ENCODE measurements around the gene HIVEP3. TPM values are rescaled to one million over a fixed set of nuclear protein-coding genes. Genes with fewer than 3 reads are reported as not detected.

Gene HIVEP3
- polyA plus RNA-seq, 1 donor (not counting 4 experiments of a cell fraction or from before 2014, with no cell fraction given) = 1.1 TPM

- H3K9ac ChIP-seq (ENCODE audit: control insufficient read depth, extremely low read depth, insufficient read depth, low read length) = no peak overlapping the region
- TF ChIP-seq EZH2 (IDR thresholded peaks at IDR 0.05; ENCODE audit: low read length) (no peak), CTCF (optimal IDR thresholded peaks at IDR 0.05 in 1 of 3, IDR thresholded peaks at IDR 0.05 in 1 of 3, conservative IDR thresholded peaks at IDR 0.05 in 1 of 3; ENCODE audit: extremely low read depth in 1 of 3, insufficient read depth in 2 of 3, low read length in 3 of 3) (no peak)
- H3K4me1 ChIP-seq (ENCODE audit: control insufficient read depth, extremely low read depth, insufficient read depth, low read length) = peaks cover 2% of the 10 kb centered on the region
- no peaks in the 10 kb centered on the region for H4K20me1 ChIP-seq (ENCODE audit: control insufficient read depth, extremely low read depth, insufficient read depth, low read length)
- no peak for DNase-seq (ENCODE audit: low read depth, low spot score)
- H2AFZ ChIP-seq (ENCODE audit: control insufficient read depth, low read length) = no peak overlapping the region
- H3K9me1 ChIP-seq (ENCODE audit: control insufficient read depth, extremely low read depth, insufficient read depth, low read length) = no peaks in the 10 kb centered on the region
- no peak overlapping the region for H3K4me2 ChIP-seq (ENCODE audit: control insufficient read depth, extremely low read depth, insufficient read depth, low read depth, low read length)
- dilution Hi-C loops (cut with MboI; ENCODE audit: extremely low pct_ligation_motif_present, low sequenced_read_pairs) = no loop called here
- no peak overlapping the region for H3K4me3 ChIP-seq (ENCODE audit: control insufficient read depth in 2 of 3, extremely low read depth in 1 of 3, insufficient read depth in 2 of 3, low read depth in 1 of 3, low read length in 3 of 3)
- H3K9me3 ChIP-seq (ENCODE audit: control insufficient read depth, low read depth, low read length) = no peaks in the 10 kb centered on the region
- H3K36me3 ChIP-seq (ENCODE audit: control insufficient read depth in 2 of 2, extremely low read depth in 1 of 2, insufficient read depth in 2 of 2, low read length in 2 of 2) = no peaks in the 10 kb centered on the region
- no peaks in the 10 kb centered on the region for H3K27me3 ChIP-seq (ENCODE audit: control insufficient read depth, extremely low read depth, insufficient read depth, low read length)
- no peak overlapping the region for H3K27ac ChIP-seq (ENCODE audit: control insufficient read depth, insufficient read depth, low read length)
- H3K79me2 ChIP-seq (ENCODE audit: control insufficient read depth, insufficient read depth, low read length) = no peaks in the 10 kb centered on the region
- FAIRE-seq = no peak
Measured at GRCh38 chr1:41609166-41609883, 309.4 kb downstream of the HIVEP3 start.

GRCh38 chr1:41608211-41608610, 310.5 kb downstream of the HIVEP3 start:
- H3K9me1 ChIP-seq (ENCODE audit: control insufficient read depth, extremely low read depth, insufficient read depth, low read length) = no peaks in the 10 kb centered on the region
- H3K4me1 ChIP-seq (ENCODE audit: control insufficient read depth, extremely low read depth, insufficient read depth, low read length) = no peaks in the 10 kb centered on the region
- H3K9ac ChIP-seq (ENCODE audit: control insufficient read depth, extremely low read depth, insufficient read depth, low read length) = no peak overlapping the region
- H2AFZ ChIP-seq (ENCODE audit: control insufficient read depth, low read length) = no peak overlapping the region
- no peak overlapping the region for H3K27ac ChIP-seq (ENCODE audit: control insufficient read depth, insufficient read depth, low read length)
- H3K9me3 ChIP-seq (ENCODE audit: control insufficient read depth, low read depth, low read length) = no peaks in the 10 kb centered on the region
- no peak for TF ChIP-seq CTCF (optimal IDR thresholded peaks at IDR 0.05 in 1 of 3, IDR thresholded peaks at IDR 0.05 in 1 of 3, conservative IDR thresholded peaks at IDR 0.05 in 1 of 3; ENCODE audit: extremely low read depth in 1 of 3, insufficient read depth in 2 of 3, low read length in 3 of 3)
- TF ChIP-seq EZH2 (IDR thresholded peaks at IDR 0.05; ENCODE audit: low read length) = no peak
- H3K4me3 ChIP-seq (ENCODE audit: control insufficient read depth in 2 of 3, extremely low read depth in 1 of 3, insufficient read depth in 2 of 3, low read depth in 1 of 3, low read length in 3 of 3) = no peak overlapping the region
- H3K79me2 ChIP-seq (ENCODE audit: control insufficient read depth, insufficient read depth, low read length) = no peaks in the 10 kb centered on the region
- no peaks in the 10 kb centered on the region for H4K20me1 ChIP-seq (ENCODE audit: control insufficient read depth, extremely low read depth, insufficient read depth, low read length)
- dilution Hi-C loops (cut with MboI; ENCODE audit: extremely low pct_ligation_motif_present, low sequenced_read_pairs) = no loop called here
- no peaks in the 10 kb centered on the region for H3K36me3 ChIP-seq (ENCODE audit: control insufficient read depth in 2 of 2, extremely low read depth in 1 of 2, insufficient read depth in 2 of 2, low read length in 2 of 2)
- FAIRE-seq = no peak
- H3K4me2 ChIP-seq (ENCODE audit: control insufficient read depth, extremely low read depth, insufficient read depth, low read depth, low read length) = no peak overlapping the region
- no peak for DNase-seq (ENCODE audit: low read depth, low spot score)
- no peaks in the 10 kb centered on the region for H3K27me3 ChIP-seq (ENCODE audit: control insufficient read depth, extremely low read depth, insufficient read depth, low read length)

All from keratinocyte (primary cell).